ENCODE data around the gene DUOXA1. TPM values are rescaled to one million over a fixed set of nuclear protein-coding genes. Genes with fewer than 3 reads are reported as not detected.
"Not testable (repeated sequence)": the region's sequence is repeated elsewhere in the genome, so short reads cannot be mapped to it uniquely, and the experiment has no call there.

The DUOXA1 gene
- total RNA-seq, 1 experiment from 2014 or later, result not detected

GRCh38 chr15:45106002-45106790 is 23.5 kb downstream of the DUOXA1 start:
- DNase-seq (ENCODE audit: low read depth in 1 of 2, low spot score in 2 of 2), result no peak
- Histone ChIP-seq H3K4me3 (no peak overlapping the region), H3K27me3 (replicated peaks) (no peaks in the 10 kb centered on the region; the same call in 1 of the 2 replicates), H3K36me3 (no peaks in the 10 kb centered on the region), H3K9me3 (replicated peaks) (no peaks in the 10 kb centered on the region), H3K4me1 (replicated peaks) (no peaks in the 10 kb centered on the region), H3K27ac (no peak overlapping the region)

GRCh38 chr15:45105586-45105985 is 24.1 kb downstream of the DUOXA1 start:
- H3K27me3 ChIP-seq (replicated peaks), result no peaks in the 10 kb centered on the region; the same call in 1 of the 2 replicates
- H3K36me3 ChIP-seq, result no peaks in the 10 kb centered on the region
- no peak overlapping the region for H3K4me3 ChIP-seq
- no peak for DNase-seq (ENCODE audit: low read depth in 1 of 2, low spot score in 2 of 2)
- H3K4me1 ChIP-seq (replicated peaks), result no peaks in the 10 kb centered on the region
- H3K9me3 ChIP-seq (replicated peaks), result no peaks in the 10 kb centered on the region
- no peak overlapping the region for H3K27ac ChIP-seq

DNA sequence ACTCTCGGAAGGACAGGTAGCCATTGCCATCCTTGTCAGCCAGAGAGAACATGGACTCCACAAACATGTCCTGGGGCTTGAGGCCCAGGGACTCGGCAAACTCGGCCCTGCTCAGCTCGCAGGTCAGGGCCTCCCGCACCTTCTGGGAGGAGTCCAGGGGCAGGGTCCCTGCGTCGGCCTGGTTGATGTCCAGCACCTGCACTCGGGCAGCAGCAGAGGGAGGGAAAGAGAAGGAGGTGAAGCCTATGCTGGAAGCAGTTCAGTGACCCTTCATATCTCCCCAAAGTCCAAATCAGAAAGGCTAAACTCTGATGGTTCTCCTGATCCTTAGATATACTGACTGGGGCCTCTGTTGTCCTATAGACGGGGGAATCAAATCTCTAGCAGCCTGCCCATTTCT is 25.5 kb downstream of the DUOXA1 start:
- H3K36me3 ChIP-seq; H3K4me3 ChIP-seq; H3K9me3 ChIP-seq (replicated peaks); DNase-seq (ENCODE audit: low read depth in 1 of 2, low spot score in 2 of 2); H3K27me3 ChIP-seq (replicated peaks); H3K4me1 ChIP-seq (replicated peaks); H3K27ac ChIP-seq: not testable (repeated sequence)

DNA sequence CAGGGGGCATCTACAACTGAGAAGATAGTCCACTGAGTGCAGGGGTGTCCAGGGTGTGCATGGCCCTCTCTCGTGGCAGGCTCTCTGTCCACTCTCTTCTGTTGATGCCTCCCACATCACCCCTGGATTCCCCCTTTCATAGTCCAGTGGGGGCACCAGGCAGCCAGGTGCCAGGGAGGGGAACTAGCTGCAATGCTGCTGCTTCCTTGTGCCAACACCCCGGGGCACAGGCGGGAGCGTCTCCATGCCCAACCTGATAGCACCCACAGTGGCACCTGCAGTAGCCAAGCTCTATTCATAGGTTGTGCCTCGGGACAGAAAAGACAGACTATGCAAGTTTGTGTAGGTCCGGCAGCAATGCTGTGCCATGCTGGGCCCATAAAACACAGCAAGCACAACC is 27.5 kb downstream of the DUOXA1 start:
- Histone ChIP-seq H3K27ac (no peak overlapping the region), H3K36me3 (no peaks in the 10 kb centered on the region), H3K27me3 (replicated peaks) (no peaks in the 10 kb centered on the region), H3K4me3 (no peak overlapping the region), H3K4me1 (replicated peaks) (no peaks in the 10 kb centered on the region), H3K9me3 (replicated peaks) (no peaks in the 10 kb centered on the region)
- DNase-seq (ENCODE audit: low read depth in 1 of 2, low spot score in 2 of 2), result no peak

GRCh38 chr15:45101749-45102148 is 27.9 kb downstream of the DUOXA1 start:
- H3K36me3 ChIP-seq, result no peaks in the 10 kb centered on the region
- no peak for DNase-seq (ENCODE audit: low read depth in 1 of 2, low spot score in 2 of 2)
- H3K27ac ChIP-seq, result no peak overlapping the region
- H3K4me3 ChIP-seq, result no peak overlapping the region
- H3K9me3 ChIP-seq (replicated peaks), result no peaks in the 10 kb centered on the region
- H3K27me3 ChIP-seq (replicated peaks), result no peaks in the 10 kb centered on the region
- no peaks in the 10 kb centered on the region for H3K4me1 ChIP-seq (replicated peaks)

DNA sequence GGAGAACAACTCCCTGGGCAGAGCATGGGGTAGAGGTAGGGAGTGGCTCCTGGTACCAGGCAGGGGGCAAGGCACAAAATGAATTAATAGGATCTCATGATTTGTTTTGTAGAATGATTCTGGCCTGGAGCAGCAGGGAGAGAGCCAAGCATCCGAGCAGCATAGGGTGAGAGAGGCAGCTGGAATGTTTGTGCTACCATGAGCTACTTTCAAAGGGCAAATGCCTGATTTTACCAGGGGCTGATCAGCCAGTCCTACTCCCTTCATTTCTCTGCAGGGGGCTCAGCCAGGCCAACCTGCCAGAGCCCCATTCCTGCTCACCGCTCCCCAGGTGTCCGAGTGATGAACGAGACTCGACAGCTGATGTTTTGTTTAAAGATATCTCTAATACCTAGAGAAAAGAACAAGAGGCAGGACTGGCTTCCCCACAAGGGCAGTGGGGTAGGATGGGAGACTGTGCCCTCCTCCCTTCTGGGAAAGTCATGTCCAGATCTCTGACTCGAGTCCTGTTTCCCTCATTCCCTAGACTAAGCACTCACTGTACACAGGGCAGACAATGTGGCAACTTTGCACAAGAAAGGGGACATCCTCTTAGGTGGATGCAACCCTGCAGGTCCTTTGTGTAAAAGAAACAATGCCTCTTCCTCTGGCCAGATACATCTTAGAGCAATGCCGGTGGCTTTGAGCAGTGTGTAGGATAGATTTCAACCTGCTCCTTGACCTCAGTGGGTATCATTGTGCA is 28.6 kb downstream of the DUOXA1 start:
- Histone ChIP-seq H3K36me3 (no peaks in the 10 kb centered on the region), H3K4me3 (no peak overlapping the region), H3K27me3 (replicated peaks) (no peaks in the 10 kb centered on the region), H3K27ac (no peak overlapping the region), H3K4me1 (replicated peaks) (no peaks in the 10 kb centered on the region), H3K9me3 (replicated peaks) (no peaks in the 10 kb centered on the region)
- DNase-seq (ENCODE audit: low read depth in 1 of 2, low spot score in 2 of 2), result no peak

DNA sequence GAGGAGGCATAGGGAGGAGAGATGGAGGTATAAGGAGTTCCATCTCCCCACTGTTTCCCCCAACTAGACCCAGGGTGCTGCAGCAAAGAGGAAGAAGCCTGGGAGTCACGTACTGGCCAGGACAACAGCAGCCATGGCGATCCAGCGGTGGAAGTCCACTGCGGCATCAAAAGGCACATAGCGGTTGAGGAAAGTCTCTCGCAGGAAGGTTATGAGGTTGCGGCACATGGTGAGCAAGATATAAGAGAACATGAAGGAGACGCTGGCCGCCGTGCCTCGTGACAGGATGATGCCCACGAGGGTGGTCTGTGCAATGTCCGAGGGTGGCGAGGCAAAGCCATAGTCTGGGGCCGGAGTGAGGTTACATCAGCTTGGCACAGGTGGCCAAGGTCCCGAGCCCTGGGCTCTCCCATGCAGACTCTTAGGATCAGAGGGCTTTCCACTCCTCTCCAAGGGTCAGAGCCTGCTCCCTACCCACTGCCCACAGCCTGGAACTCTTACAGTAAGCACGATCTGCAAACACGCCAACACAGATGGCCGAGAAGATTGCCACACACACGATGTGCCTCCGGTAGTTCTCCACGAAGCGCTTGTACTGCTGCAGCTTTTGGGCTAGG is 30.0 kb downstream of the DUOXA1 start:
- no peak overlapping the region for H3K4me3 ChIP-seq
- no peaks in the 10 kb centered on the region for H3K27me3 ChIP-seq (replicated peaks)
- DNase-seq (ENCODE audit: low read depth in 1 of 2, low spot score in 2 of 2), result no peak
- no peaks in the 10 kb centered on the region for H3K4me1 ChIP-seq (replicated peaks)
- H3K36me3 ChIP-seq, result no peaks in the 10 kb centered on the region
- H3K9me3 ChIP-seq (replicated peaks), result no peaks in the 10 kb centered on the region
- no peak overlapping the region for H3K27ac ChIP-seq

DNA sequence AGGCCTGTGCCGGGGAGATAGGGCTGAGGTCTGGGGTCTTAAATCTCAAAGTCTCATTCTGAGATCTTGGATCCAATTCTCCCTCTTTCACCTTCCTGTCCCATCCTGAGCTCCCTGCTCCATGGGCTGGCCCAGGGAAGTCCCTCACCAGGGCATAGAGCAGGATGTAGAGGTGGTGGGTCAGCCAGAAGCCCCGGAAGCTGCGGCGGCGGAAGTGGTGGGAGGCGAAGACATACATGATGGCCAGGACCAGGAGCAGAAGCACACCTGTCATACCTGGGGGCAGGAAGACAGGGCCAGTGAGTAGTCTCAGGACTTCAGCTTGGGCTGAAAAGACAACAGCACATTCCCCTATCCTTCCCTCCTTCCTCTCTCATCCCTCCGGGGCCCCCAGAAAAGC is 32.2 kb downstream of the DUOXA1 start:
- no peak overlapping the region for H3K27ac ChIP-seq
- DNase-seq (ENCODE audit: low read depth in 1 of 2, low spot score in 2 of 2), result no peak

GRCh38 chr15:45095661-45096060 is 34.0 kb downstream of the DUOXA1 start:
- no peaks in the 10 kb centered on the region for H3K27me3 ChIP-seq (replicated peaks)
- H3K36me3 ChIP-seq, result no peaks in the 10 kb centered on the region
- no peak overlapping the region for H3K4me3 ChIP-seq
- H3K27ac ChIP-seq, result no peak overlapping the region
- no peak for DNase-seq (ENCODE audit: low read depth in 1 of 2, low spot score in 2 of 2)
- no peaks in the 10 kb centered on the region for H3K9me3 ChIP-seq (replicated peaks)
- no peaks in the 10 kb centered on the region for H3K4me1 ChIP-seq (replicated peaks)

More for the DNA sequence above, 32.2 kb downstream of the DUOXA1 start:
- H3K4me1 ChIP-seq (replicated peaks), result no peaks in the 10 kb centered on the region
- H3K36me3 ChIP-seq, result no peaks in the 10 kb centered on the region
- no peaks in the 10 kb centered on the region for H3K9me3 ChIP-seq (replicated peaks)
- no peak overlapping the region for H3K4me3 ChIP-seq
- H3K27me3 ChIP-seq (replicated peaks), result no peaks in the 10 kb centered on the region

- Histone ChIP-seq H3K27ac (no peak overlapping the region), H3K27me3 (replicated peaks) (peaks cover 8% of the 10 kb centered on the region; the same call in 1 of the 2 replicates), H3K4me1 (replicated peaks) (no peaks in the 10 kb centered on the region), H3K4me3 (no peak overlapping the region), H3K36me3 (no peaks in the 10 kb centered on the region), H3K9me3 (replicated peaks) (no peaks in the 10 kb centered on the region)
- DNase-seq (ENCODE audit: low read depth in 1 of 2, low spot score in 2 of 2), result no peak
Observed at GRCh38 chr15:45094358-45094730, 35.3 kb downstream of the DUOXA1 start.

DNA sequence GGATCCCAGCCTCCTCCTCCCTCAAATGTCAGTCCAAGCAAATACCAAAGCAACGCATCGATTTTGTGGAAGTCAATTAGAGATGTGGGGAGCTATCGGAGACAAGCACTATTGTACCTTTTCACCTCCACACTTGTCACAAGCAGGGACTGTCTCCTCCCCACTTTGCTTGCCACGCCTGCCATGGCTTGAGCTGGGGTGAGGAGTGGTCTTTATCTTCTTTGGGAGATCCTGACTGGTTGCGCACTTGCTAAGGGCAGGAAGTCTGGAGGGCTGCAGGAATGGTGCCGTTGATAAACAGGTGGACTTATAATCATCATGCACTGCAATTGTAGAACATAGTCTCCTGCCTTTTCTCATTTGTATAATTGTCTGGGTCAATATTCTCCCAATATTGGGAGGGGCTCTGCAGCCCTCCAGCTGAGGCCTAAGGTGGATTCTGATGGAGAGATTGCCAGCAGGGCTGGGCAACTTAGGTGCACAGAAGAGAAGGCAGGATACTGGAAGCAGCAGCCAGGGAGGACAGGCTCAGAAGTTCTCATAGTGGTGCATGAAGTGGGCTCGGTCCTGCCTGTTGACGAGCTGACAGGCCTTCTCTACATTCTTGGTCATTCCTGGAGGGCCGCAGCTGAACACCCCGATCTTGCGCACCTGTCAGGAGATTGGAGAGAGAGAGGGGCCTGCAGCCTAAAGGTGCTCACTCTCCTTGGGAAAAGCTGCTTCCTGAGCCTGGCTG is 35.9 kb downstream of the DUOXA1 start:
- H3K27me3 ChIP-seq (replicated peaks), result peaks cover 8% of the 10 kb centered on the region; the same call in 1 of the 2 replicates
- no peaks in the 10 kb centered on the region for H3K4me1 ChIP-seq (replicated peaks)
- H3K9me3 ChIP-seq (replicated peaks), result no peaks in the 10 kb centered on the region
- no peaks in the 10 kb centered on the region for H3K36me3 ChIP-seq
- no peak overlapping the region for H3K27ac ChIP-seq
- H3K4me3 ChIP-seq, result no peak overlapping the region
- DNase-seq (ENCODE audit: low read depth in 1 of 2, low spot score in 2 of 2), result no peak

DNA sequence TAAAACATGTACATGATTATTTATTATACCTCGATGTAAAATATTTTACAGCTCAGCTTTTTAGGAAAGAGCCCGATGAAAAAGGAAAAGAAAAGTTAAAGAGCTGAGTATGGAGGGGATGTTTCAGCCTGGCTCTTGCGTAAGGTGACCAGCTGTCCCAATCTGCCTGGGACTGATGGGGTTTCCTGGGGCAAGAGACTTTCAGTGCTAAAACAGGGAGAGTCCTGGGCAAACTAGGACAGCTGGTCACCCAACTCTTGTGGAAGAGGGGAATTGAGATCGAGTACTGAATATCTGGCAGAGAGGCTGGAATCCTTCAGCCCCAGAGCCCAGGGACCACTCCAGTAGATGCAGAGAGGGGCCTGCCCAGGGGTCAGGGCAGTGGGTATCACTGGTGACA is 36.7 kb downstream of the DUOXA1 start:
- peaks cover 8% of the 10 kb centered on the region; the same call in 1 of the 2 replicates for H3K27me3 ChIP-seq (replicated peaks)
- H3K4me3 ChIP-seq, result no peak overlapping the region
- no peaks in the 10 kb centered on the region for H3K4me1 ChIP-seq (replicated peaks)
- DNase-seq (ENCODE audit: low read depth in 1 of 2, low spot score in 2 of 2), result no peak
- H3K27ac ChIP-seq, result no peak overlapping the region
- H3K9me3 ChIP-seq (replicated peaks), result no peaks in the 10 kb centered on the region
- H3K36me3 ChIP-seq, result no peaks in the 10 kb centered on the region

GRCh38 chr15:45091576-45091975 is 38.1 kb downstream of the DUOXA1 start:
- no peaks in the 10 kb centered on the region for H3K4me1 ChIP-seq (replicated peaks)
- H3K4me3 ChIP-seq, result no peak overlapping the region
- DNase-seq (ENCODE audit: low read depth in 1 of 2, low spot score in 2 of 2), result no peak
- peaks cover 8% of the 10 kb centered on the region; the same call in 1 of the 2 replicates for H3K27me3 ChIP-seq (replicated peaks)
- H3K27ac ChIP-seq, result no peak overlapping the region
- H3K36me3 ChIP-seq, result no peaks in the 10 kb centered on the region
- no peaks in the 10 kb centered on the region for H3K9me3 ChIP-seq (replicated peaks)

Measured in SJSA1 (cell line).